Right ventricle myocardium inferior (tissue), 1 donor: ENCODE results near the gene OR52D1. TPM values are rescaled to one million over a fixed set of nuclear protein-coding genes. Genes with fewer than 3 reads are reported as not detected.

Experiments used
- ATAC-seq: fragments of 200-7000 bp; cut with Tn5 transposase; one replicate; pipeline ENCODE4 v1.9.1; 2020; ENCODE audit warnings: mild to moderate bottlenecking, moderate library complexity
- DNase-seq: peaks from one replicate; pipeline ENCODE4 v3.0.0; 2021; ENCODE audit errors: missing footprints
- intact Hi-C: fragments of 100-400 bp; cut with DNase I; formaldehyde crosslinking; loops from one replicate; pipeline ENCODE4 v1.11.0; 2022
- total RNA-seq: library from RNA; stranded (reverse); fragmentation: NEBNext Ultra II Directional; extraction: Animal tissue kit (Norgen Biotek cat#: 25700); gene quantifications from one replicate; pipeline ENCODE4 v1.2.1, GENCODE V29; 2021
- donor health status: DM: no; HTN: yes; CAD: no; lungs with severe emphysema.

Gene OR52D1
- total RNA-seq, 1 donor from 2014 or later: not detected

DNA sequence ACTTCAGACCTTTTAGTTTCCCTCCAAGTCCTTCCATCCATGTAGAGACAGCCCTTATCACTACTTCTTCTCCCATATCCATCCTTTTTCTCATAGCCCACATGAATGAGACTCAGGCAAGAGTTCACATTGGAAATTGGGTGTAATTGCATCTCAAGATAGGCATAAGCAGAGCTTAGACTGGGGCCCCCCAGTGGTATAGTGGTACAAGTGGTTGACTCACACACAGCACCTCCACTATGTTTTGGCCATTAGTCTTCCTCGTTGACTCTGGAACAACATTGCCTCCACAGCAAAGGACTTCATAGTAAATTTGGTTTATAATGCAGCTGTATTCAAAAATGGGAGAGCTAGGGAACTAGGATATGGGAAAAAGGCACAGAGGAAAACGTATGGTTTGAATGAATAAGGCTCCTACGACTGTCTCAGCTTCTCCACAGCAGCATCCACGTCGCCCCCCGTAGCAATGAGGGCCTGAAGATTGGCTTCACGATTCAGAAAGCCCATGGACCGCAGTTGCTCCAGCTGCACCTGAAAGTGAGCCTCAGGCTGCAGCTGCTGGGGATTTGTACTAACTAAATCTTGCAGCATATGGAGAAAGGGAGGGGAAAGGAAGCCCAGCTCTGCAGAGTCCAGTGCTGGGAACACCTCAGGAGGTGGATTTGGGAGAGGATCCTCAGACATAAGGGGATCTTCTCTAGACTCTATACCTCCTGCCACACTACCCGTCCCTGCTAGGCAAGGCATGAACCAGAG is 18.9 kb downstream of the OR52D1 start:
- no peak for ATAC-seq
- intact Hi-C loops: no loop called here

DNA sequence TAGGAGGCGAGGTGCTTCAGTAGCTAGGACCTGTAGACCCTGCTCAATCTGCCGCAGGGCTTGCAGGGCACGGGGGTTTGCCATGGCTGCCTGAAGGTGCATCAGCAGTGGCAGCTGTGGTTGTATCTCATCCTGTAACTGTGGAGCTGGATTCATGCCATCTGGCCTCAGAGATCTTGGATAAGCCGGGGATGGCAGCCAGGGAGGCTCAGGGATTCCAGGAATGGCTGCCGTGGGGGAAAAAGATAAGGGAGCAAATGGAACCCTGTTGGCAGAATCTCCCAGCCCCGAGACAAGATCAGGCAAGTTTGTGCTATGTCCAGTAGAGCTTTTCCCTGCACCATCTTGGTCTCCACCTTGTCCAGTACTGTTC is 19.4 kb downstream of the OR52D1 start:
- intact Hi-C loops: no loop called here
- ATAC-seq: no peak
- DNase-seq: no peak

More for the DNA sequence above, 18.9 kb downstream of the OR52D1 start:
- no peak for DNase-seq

DNA sequence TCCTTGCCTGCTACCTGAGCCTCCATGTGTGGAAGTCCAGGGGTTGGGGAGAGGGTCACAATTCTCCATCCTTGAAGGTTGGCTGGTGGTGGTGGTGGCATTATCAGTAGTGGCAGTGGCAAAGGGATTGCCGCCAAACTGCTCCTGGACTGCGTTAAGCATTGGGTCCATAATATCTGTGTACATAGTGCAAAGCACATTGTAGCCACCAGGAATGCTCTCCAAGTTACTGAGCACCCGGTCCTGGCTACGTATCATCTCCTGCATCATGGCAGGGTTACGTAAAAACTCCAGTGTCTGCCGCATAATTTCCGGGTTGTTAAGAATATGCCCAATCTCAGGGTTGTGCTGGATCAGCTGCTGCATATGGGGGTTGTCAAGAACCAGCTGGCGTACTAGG is 20.1 kb downstream of the OR52D1 start:
- intact Hi-C loops: no loop called here
- no peak for ATAC-seq

DNA sequence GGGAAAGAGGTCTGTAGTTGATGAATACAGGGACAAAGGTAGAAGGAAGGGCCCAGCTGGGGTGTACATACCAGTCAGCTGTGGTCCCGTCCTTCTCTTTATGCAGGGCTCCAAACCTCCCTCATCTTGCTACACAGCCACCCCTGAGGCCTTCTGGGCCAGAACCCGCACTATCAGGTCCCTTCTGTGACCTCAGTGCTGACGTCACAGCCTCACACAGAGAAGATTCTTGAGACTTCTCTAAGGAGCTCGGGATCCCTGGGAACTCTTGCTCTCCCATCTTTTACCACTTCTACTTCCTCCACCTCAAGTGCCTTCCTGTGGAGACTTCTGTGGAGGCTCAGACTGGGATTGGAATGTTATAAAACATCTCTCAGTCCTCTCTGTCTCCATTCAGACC is 21.3 kb downstream of the OR52D1 start, which contains the start of gene UBQLN3:
TSS of gene UBQLN3 (minus strand) at position 155 of the 400 bp plus-strand sequence. CDS start 399 bp downstream, outside the sequence.
- DNase-seq: no peak
- ATAC-seq: no peak
- intact Hi-C loops: no loop called here

More for the DNA sequence above, 20.1 kb downstream of the OR52D1 start:
- DNase-seq: no peak

DNA sequence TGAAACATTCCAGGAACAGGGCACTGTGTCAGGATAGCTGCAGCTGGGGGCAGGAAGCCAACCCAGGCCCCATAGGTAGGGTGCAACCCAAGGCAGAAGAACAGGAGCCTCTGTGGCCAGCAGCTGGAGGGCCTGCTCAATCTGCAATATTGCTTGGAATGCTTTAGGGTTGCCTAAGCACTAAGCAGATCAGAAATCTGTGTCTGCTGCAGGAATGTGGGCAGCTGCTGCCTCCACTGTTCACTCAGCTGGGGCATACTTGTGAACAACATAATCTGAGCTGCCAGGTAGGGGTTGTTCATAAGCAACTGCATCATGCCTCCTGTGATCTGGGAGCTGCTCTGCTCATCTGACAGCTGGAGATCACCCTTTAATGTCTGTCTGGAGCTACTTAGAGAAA is 26.4 kb downstream of the OR52D1 start:
- no peak for ATAC-seq
- no peak for DNase-seq
- intact Hi-C loops: no loop called here

DNA sequence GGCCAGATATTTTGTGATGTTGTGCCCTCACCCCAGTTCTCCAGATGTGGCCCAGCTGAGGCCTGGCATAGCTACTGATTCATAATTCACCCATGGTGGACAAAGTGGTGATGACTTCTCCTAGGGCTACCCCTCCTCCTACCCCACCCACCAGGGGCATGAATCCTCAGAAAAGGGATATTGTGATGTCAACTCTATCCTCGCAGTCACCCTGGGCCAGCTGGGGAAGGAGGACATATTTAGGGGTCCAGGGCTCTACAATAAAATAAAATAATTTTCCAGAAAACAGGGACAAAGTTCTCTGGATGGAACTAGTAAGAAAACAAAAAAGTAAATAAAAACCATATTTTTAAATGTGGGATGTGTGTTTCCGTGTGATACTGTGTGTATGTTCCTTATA is 28.1 kb downstream of the OR52D1 start, which contains the start of gene UBQLNL:
TSS of gene UBQLNL (minus strand) at position 101 of the 400 bp plus-strand sequence. CDS start 258 bp downstream, outside the sequence.
- no peak for DNase-seq
- intact Hi-C loops: no loop called here
- ATAC-seq: no peak

DNA sequence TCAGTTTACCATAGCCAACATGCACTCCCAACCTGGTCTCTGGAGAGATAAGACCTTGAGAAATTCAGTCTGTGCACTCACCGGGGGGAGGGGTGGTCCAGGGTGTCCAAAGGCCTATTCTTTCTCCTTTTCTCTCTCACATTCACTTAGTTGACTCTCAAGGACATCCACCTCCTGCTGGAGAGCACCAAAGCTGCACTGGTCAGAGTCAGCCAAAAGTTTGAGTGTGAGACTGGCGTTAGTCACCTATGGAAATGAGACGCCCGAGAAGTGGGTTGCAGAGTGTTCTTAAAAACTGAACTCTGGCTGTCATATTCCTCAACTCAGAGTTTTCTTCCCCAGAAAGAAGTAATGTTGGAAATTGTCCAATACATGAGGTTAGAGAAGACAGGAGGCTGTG is 33.1 kb downstream of the OR52D1 start:
- no peak for ATAC-seq
- intact Hi-C loops: no loop called here
- no peak for DNase-seq

DNA sequence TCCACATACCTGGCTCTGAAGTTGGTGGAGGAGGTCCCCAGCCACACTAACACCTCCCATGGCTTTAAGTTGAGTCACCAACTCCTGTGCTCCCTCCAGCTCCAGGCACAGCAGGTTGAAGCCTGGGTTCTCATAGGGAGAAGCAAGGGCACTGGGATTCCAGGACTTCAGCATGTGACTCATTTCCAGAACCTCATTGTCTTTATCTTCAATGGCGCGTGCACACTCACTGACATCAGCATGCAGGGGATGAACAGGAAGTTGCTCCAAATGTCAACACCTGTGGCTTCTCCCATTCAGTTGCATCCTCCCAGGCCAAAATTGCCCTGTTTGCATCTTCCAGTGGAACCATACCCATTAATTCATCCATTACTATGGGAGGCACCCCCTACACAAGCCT is 33.8 kb downstream of the OR52D1 start:
- no peak for ATAC-seq
- intact Hi-C loops: no loop called here
- DNase-seq: no peak

DNA sequence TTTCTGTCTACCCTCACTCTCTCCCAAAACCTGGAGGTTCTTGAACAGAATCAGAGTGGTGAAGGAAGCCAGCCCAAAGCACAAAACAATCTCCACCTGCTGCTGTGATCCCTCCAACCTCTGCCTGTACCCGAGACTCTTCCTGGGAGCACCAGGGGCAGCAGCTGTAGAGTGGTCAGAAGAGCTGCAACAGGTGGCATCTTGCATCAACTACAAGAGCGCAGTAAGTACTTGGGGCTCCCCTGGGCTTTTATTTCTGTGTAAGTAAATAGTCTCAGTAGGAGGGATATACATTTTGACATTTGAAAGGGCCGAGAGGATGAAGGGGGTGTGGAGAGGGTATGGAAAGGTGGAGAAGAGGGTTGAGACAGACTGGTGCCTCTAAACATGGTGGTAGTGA is 36.3 kb downstream of the OR52D1 start:
- DNase-seq (no peak), ATAC-seq (no peak)
- intact Hi-C loops: no loop called here

DNA sequence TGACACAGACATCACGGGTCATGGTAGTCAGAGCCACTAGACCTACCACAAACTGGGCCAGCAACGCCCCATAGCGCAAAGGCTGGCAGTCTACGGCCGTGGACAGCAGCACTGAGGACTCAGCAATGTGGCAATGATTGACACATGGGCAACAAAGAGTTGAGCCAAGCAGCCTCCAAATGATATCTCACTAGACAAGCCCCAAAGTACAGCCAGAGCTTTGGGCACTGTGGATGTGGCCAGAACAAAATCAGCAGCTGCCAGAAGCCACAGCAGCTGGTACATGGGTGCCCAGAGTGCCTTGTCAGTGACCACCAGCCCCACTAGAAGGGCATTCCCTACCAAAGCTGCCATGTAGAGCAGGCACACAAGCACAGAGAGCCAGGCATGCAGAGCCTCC is 39.2 kb downstream of the OR52D1 start:
- intact Hi-C loops: no loop called here
- ATAC-seq (no peak), DNase-seq (no peak)

DNA sequence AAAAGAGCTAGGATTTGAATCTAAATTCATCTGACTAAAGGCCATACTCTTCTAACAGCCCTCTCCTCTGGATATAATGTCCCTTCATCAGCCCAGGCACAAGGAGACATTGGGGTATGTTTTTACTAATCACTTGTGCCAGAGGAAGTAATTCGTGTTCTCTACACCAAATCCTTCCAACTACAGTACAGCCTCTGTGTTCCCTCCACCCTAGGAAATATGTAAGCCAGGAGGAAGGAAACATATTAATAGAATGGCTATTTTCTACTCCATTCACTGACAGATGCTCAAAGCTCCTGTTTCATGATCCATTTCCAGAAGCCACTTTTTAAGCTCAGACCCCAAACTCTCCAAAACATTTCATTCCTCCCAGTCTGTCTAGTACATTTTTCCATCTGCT is 40.0 kb downstream of the OR52D1 start:
- ATAC-seq: no peak
- intact Hi-C loops: no loop called here

DNA sequence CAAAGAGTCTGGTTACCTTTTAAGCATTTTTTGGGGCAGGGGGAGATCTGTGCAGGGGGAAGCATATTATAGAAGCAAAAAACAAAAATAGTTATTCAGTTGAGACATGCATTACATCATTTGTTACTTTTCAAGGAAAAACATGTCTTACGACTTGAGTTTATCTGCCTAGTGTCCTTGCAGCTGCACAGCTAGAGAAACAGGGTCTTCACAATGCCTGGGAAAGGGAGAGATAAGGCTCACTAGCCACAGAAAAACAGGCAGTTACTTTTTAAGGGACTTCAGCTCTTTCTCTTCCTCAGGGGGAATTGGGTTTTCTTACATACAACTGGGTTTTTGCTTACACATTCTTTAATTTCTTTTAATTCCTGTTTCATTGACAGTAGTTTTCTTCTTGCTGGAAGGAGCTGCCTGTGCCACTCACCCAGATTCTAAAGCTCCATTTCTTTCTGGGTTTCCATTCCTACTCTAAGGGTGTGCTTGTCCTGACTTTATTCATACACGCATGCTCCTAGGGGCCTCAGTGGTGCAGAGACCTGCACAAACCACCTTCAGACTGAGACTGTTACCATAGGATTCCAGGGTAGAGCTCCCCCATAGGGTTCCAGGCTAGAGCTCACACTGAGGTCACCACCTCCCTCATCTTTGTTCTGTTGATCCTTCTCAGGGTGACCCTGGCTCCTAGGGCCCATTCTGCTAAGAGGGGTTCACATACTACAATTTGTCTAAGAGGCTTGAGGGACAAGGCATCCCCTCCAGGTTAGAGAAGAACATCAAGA is 42.8 kb downstream of the OR52D1 start:
- ATAC-seq (no peak), DNase-seq (no peak)
- intact Hi-C loops: no loop called here

More for the DNA sequence above, 40.0 kb downstream of the OR52D1 start:
- no peak for DNase-seq

DNA sequence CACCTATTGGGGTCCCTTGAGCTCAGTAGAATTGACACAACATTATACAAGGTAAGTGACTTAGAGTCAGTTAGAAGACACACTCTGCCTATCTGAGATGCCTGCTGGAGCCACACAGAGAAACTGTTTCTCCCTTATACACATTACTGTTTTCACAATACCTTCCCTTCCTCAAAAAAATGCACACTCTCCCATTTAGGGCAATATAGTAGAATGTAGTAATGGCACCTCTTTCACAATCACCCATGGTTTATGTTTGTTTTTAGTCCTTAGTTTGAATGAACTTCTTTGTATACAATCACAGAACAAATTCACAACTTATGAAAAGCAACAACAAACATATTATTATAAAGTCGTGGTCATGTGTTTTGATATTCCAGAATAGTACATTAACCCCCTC is 45.6 kb downstream of the OR52D1 start:
- intact Hi-C loops: no loop called here
- no peak for DNase-seq
- ATAC-seq: no peak

DNA sequence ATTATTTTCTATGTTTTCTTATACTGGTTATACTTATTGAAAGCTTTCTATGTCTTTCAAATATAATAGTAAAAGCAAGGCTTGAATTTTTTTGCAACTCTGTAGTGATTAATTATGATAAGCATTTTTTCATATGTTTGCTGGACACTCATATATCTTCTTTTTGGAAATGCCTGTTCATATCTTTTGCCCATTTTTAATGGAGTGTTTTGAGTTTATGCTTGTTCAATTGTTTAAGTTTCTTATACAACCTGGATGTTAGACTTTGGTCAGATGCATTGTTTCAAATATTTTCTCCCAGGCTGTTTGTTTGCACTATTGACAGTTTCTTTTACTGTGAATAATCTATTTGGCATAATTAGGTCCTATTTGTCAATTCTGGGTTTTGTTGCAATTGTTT is 48.0 kb downstream of the OR52D1 start:
- ATAC-seq (no peak), DNase-seq (no peak)
- intact Hi-C loops: no loop called here

Other genes with a start within 250 kb of the OR52D1 start
- gene HBG1, start 238.8 kb upstream of the OR52D1 start, total RNA-seq: not detected
- gene HBG2, start 233.9 kb upstream of the OR52D1 start, total RNA-seq: not detected
- not detected for gene HBE1, start 218.7 kb upstream of the OR52D1 start, total RNA-seq
- gene OR51B4, start 186.7 kb upstream of the OR52D1 start, total RNA-seq: not detected
- gene OR51B2, start 164.4 kb upstream of the OR52D1 start, total RNA-seq: not detected
- gene OR51B5, start 145.2 kb upstream of the OR52D1 start, total RNA-seq: not detected
- gene OR51B6, start 137.2 kb upstream of the OR52D1 start, total RNA-seq: not detected
- gene OR51M1, start 104.9 kb upstream of the OR52D1 start, total RNA-seq: not detected
- gene OR51Q1, start 66.6 kb upstream of the OR52D1 start, total RNA-seq: not detected
- gene OR51I1, start 47.2 kb upstream of the OR52D1 start, total RNA-seq: not detected
- gene OR51I2, start 39.4 kb upstream of the OR52D1 start, total RNA-seq: not detected
- gene UBQLN3, start 21.3 kb downstream of the OR52D1 start, total RNA-seq: not detected
- gene UBQLNL, start 28.0 kb downstream of the OR52D1 start, total RNA-seq: 0.24 TPM
- gene OR52H1, start 59.9 kb downstream of the OR52D1 start, total RNA-seq: not detected
- not detected for gene OR52B6, start 92.2 kb downstream of the OR52D1 start, total RNA-seq
- gene TRIM6, start 108.0 kb downstream of the OR52D1 start, total RNA-seq: 0.84 TPM
- 2.8 TPM for gene TRIM34, start 136.3 kb downstream of the OR52D1 start, total RNA-seq
- gene TRIM5, start 196.4 kb downstream of the OR52D1 start, total RNA-seq: 9.8 TPM
- 22.4 TPM for gene TRIM22, start 201.1 kb downstream of the OR52D1 start, total RNA-seq
- gene OR56B1, start 247.8 kb downstream of the OR52D1 start, total RNA-seq: not detected